CD4-positive, alpha-beta T cell (primary cell): ENCODE measurements around the gene GRM8. TPM values are rescaled to one million over a fixed set of nuclear protein-coding genes. Genes with fewer than 3 reads are reported as not detected.

Source experiments
- ATAC-seq: fragments of 200-7000 bp; cut with Tn5 transposase; one replicate; pipeline ENCODE4 v1.10.0; 2022; ENCODE audit warnings: mild to moderate bottlenecking; ENCODE audit not compliant: poor library complexity
- CTCF ChIA-PET: fragments of 350-600 bp; sonication (Branson Sonifier 250); formaldehyde crosslinking; loops from one replicate; lab custom pipeline; 2021; ENCODE audit warnings: antibody characterized with exemption, inconsistent platforms; lab: Charles Lee
- POLR2A ChIA-PET: fragments of 350-600 bp; sonication (Branson Sonifier 250); formaldehyde crosslinking; loops from one replicate; lab custom pipeline; 2021; ENCODE audit warnings: antibody characterized with exemption, inconsistent platforms; lab: Charles Lee
- DNase-seq, 14 experiments: peaks; one replicate each; pipeline ENCODE4 v3.0.0-alpha.2; 2013 to 2020; ENCODE audit warnings: mixed read lengths in 2 of 14
- H3K27ac ChIP-seq, 2 donors: one replicate each; pipeline versions ENCODE4 v1.5.1 to v1.7.0; 2013; ENCODE audit warnings: low read length in 2 of 2, low read depth in 1 of 2, mild to moderate bottlenecking in 1 of 2
- H3K27me3 ChIP-seq, 2 experiments: 1 replicate in 1 of 2; 2 replicates in 1 of 2; pipeline versions ENCODE4 v1.6.1 to v1.7.0; 2013; ENCODE audit warnings: low read length in 2 of 2, control low read depth in 1 of 2, mild to moderate bottlenecking in 1 of 2, moderate library complexity in 1 of 2; ENCODE audit not compliant: insufficient read depth in 2 of 2, control insufficient read depth in 1 of 2
- H3K36me3 ChIP-seq: one replicate; pipeline ENCODE4 v1.6.1; 2013; ENCODE audit warnings: low read length, control low read depth; ENCODE audit not compliant: insufficient read depth
- H3K4me1 ChIP-seq: one replicate; pipeline ENCODE4 v1.6.1; 2013; ENCODE audit warnings: low read length, control low read depth; ENCODE audit not compliant: insufficient read depth
- H3K4me3 ChIP-seq: one replicate; pipeline ENCODE4 v1.5.1; 2013; ENCODE audit warnings: mild to moderate bottlenecking, low read length, moderate library complexity
- H3K9me3 ChIP-seq, 2 experiments: 1 replicate in 1 of 2; 2 replicates in 1 of 2; pipeline versions ENCODE4 v1.6.1 to v1.7.0; 2013; ENCODE audit warnings: low read length in 2 of 2, mild to moderate bottlenecking in 2 of 2, control low read depth in 1 of 2, moderate library complexity in 1 of 2; ENCODE audit not compliant: control insufficient read depth in 1 of 2, insufficient read depth in 1 of 2
- H3K27ac Mint-ChIP-seq: one replicate; pipeline ENCODE4 v1.8.0; 2020; ENCODE audit warnings: mixed read lengths
- H3K27me3 Mint-ChIP-seq: one replicate; pipeline ENCODE4 v1.8.0; 2021; ENCODE audit warnings: mixed read lengths
- H3K36me3 Mint-ChIP-seq: one replicate; pipeline ENCODE4 v1.8.0; 2021; ENCODE audit warnings: low read depth, mixed read lengths
- H3K4me1 Mint-ChIP-seq: one replicate; pipeline ENCODE4 v1.8.0; 2021; ENCODE audit warnings: low read depth, mixed read lengths
- H3K4me3 Mint-ChIP-seq: one replicate; pipeline ENCODE4 v1.8.0; 2020; ENCODE audit warnings: mild to moderate bottlenecking, mixed read lengths
- H3K9me3 Mint-ChIP-seq: one replicate; pipeline ENCODE4 v1.8.0; 2020; ENCODE audit warnings: mixed read lengths
- CTCF ChIP-seq: fragments of 200-600 bp; IDR thresholded peaks from one replicate; pipeline ENCODE4 v1.8.0; 2022; ENCODE audit warnings: antibody characterized with exemption, mild to moderate bottlenecking
- intact Hi-C, 2 experiments: fragments of 100-400 bp; cut with DNase I in 1 of 2; cut with micrococcal nuclease in 1 of 2; formaldehyde crosslinking; loops; one replicate each; pipeline versions ENCODE4 v1.15.1 to v1.9.0; 2023 to 2025; cut with DNase I, micrococcal nuclease
- total RNA-seq, 174 experiments: library from RNA in 2 of 174; stranded (reverse) in 2 of 174; gene quantifications; one replicate each; pipeline ENCODE4 v1.2.3 and lab custom pipeline; 2021 to 2026

Gene GRM8
- total RNA-seq, 2 experiments from 2014 or later, result not detected

- intact Hi-C loops, result no loop called here
- peaks cover 28% of the 10 kb centered on the region for H3K27me3 Mint-ChIP-seq
- DNase-seq (no peak), ATAC-seq (no peak)
- H3K27ac Mint-ChIP-seq, result no peak overlapping the region
- Histone ChIP-seq H3K4me1 (no peaks in the 10 kb centered on the region), H3K27ac (no peak overlapping the region), H3K36me3 (no peaks in the 10 kb centered on the region), H3K9me3 (peaks cover 0 to 6% of the 10 kb centered on the region in 2 experiments), H3K27me3 (peaks cover 0 to 6% of the 10 kb centered on the region in 2 experiments), H3K4me3 (no peak overlapping the region)
- H3K4me3 Mint-ChIP-seq, result no peak overlapping the region
- no peaks in the 10 kb centered on the region for H3K4me1 Mint-ChIP-seq
- no peaks in the 10 kb centered on the region for H3K36me3 Mint-ChIP-seq
- no peak for TF ChIP-seq CTCF
- H3K9me3 Mint-ChIP-seq, result no peaks in the 10 kb centered on the region
- ChIA-PET CTCF (no interaction called here), POLR2A (no interaction called here)
These were observed 443.6 kb downstream of the GRM8 start for GRCh38 chr7:126809188-126809587.

- no peak for DNase-seq
- no peak overlapping the region for H3K4me3 ChIP-seq
- H3K27me3 ChIP-seq, result peaks cover 0 to 6% of the 10 kb centered on the region in 2 experiments
- Mint-ChIP-seq H3K4me3 (no peak overlapping the region), H3K36me3 (no peaks in the 10 kb centered on the region), H3K27ac (no peak overlapping the region), H3K9me3 (no peaks in the 10 kb centered on the region), H3K4me1 (no peaks in the 10 kb centered on the region), H3K27me3 (peaks cover 28% of the 10 kb centered on the region)
- POLR2A ChIA-PET, result no interaction called here
- no peak for TF ChIP-seq CTCF
- CTCF ChIA-PET, result no interaction called here
- ATAC-seq, result no peak
- no peaks in the 10 kb centered on the region for H3K36me3 ChIP-seq
- H3K9me3 ChIP-seq, result peaks cover 0 to 6% of the 10 kb centered on the region in 2 experiments
- intact Hi-C loops, result no loop called here
- H3K27ac ChIP-seq, result no peak overlapping the region
- H3K4me1 ChIP-seq, result no peaks in the 10 kb centered on the region
These were observed 446.1 kb downstream of the GRM8 start for GRCh38 chr7:126806614-126807013.

GRCh38 chr7:126805351-126805750 is 447.4 kb downstream of the GRM8 start:
- H3K36me3 ChIP-seq, result no peaks in the 10 kb centered on the region
- no peak overlapping the region for H3K4me3 Mint-ChIP-seq
- CTCF ChIA-PET, result no interaction called here
- intact Hi-C loops, result no loop called here
- H3K27ac ChIP-seq, result no peak overlapping the region
- POLR2A ChIA-PET, result no interaction called here
- peaks cover 0 to 6% of the 10 kb centered on the region in 2 experiments for H3K9me3 ChIP-seq
- no peaks in the 10 kb centered on the region for H3K36me3 Mint-ChIP-seq
- no peak overlapping the region for H3K4me3 ChIP-seq
- H3K4me1 Mint-ChIP-seq, result no peaks in the 10 kb centered on the region
- TF ChIP-seq CTCF, result no peak
- DNase-seq, result no peak
- ATAC-seq, result no peak
- H3K9me3 Mint-ChIP-seq, result no peaks in the 10 kb centered on the region
- no peaks in the 10 kb centered on the region for H3K4me1 ChIP-seq
- H3K27me3 Mint-ChIP-seq, result peaks cover 19% of the 10 kb centered on the region
- peaks cover 0 to 6% of the 10 kb centered on the region in 2 experiments for H3K27me3 ChIP-seq
- no peak overlapping the region for H3K27ac Mint-ChIP-seq
